ENCODE data around the gene AGA.
A peak's percentile ranks its signal among the peaks of the same experiment; 100 is the strongest.

The AGA gene

DNA sequence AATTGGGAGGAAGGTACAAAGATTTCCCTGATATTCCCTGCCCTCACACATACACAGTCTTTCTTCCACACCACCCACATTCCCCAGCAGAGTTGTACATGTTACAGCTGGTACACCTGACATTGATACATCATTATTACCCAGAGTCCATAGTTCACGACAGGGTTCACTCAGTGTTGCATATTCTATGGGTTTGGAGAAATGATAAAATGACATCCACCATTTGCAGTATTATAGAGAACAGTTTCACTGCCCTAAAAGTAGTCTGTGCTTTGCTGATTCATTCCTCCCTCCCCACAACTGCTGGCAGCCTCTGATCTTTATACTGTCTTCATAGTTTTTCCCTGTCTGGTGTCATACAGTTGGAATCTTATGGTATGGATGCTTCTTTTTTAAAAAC lies 15.0 kb downstream of the AGA start:
- no peak for TF ChIP-seq POLR2A (IDR thresholded peaks at IDR 0.05; ENCODE audit: low read depth, low read length)
- peak; percentile 65 for FAIRE-seq
- DNase-seq (ENCODE audit: insufficient read length, low spot score), result no peak

DNA sequence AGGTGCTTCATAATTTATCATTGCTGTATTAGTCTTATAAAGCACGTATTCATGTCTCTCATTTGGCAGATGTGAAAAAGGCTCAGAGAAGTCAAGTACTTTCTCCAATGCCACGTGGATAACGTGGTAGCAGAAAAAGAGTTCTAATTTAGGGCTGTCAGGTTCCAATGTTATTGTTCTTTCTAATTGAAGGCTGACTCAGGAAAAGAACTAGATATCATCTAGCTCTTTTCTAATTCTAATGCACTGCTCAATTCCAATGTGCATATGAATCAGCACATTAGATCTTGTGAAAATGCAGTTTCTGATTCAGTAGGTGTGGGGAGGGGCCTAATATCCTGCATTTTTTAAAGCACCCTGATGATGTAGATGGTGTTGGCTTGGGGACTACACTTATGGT lies 22.8 kb downstream of the AGA start:
- DNase-seq (ENCODE audit: insufficient read length, low spot score), result no peak
- no peak for FAIRE-seq
- TF ChIP-seq POLR2A (IDR thresholded peaks at IDR 0.05; ENCODE audit: low read depth, low read length), result no peak

DNA sequence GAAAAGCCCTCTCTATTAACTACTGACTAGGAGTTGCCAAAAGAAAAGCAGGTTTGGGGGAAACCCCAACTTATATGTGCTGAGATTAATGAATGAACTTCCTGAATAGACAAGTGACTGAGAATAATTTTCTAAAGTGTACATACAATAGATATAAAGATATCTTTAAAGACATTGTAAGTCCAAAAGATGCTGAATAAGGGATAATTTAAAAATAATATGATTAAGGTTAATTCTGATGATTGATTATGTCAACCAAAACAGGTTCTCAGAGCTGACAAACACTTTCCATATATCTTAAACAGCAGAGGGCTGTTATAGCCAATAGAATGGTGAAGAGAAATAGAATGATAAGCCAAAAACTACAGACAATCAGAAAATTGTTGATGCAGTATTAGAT lies 28.6 kb downstream of the AGA start:
- no peak for FAIRE-seq
- no peak for TF ChIP-seq POLR2A (IDR thresholded peaks at IDR 0.05; ENCODE audit: low read depth, low read length)

DNA sequence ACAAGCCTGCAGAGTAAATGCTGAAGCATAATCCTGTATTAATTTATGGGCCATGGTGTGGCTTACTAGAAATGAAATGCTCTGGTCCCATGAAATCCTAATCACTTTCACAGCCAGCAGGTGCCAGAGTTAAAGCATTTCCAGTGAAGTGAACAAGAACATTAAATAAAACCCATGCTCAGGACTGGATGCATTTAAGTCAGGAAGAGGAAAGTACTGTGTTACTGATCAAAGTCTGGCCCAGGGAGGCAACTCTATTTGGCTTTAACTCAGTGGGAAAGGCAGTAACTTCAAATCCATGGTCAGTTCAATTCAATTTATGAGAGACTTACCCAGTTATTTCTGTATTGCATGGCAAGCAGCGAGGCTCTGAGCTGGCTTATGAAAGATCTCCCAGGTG lies 29.2 kb downstream of the AGA start:
- TF ChIP-seq POLR2A (IDR thresholded peaks at IDR 0.05; ENCODE audit: low read depth, low read length), result no peak
- no peak for FAIRE-seq
- DNase-seq (ENCODE audit: insufficient read length, low spot score), result no peak

More for the DNA sequence above, 28.6 kb downstream of the AGA start:
- no peak for DNase-seq (ENCODE audit: insufficient read length, low spot score)

DNA sequence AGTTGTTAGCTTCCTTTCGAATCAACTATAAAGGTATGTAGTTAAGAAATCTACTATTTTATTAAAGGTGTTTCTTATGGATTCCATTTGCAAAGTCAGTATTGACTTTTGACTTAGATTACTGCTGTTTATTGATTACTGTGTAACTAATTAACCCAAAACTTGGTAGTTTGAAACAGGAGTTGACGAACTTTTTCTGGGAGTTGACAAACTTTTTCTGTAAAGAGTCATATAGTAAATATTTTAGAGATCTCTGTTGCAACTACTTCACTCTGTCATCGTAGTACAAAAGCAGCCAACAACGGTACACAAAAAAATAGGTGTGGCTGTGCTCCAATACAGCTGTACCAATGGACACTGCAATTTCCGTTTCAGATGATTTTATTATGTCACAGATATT lies 30.2 kb downstream of the AGA start:
- FAIRE-seq, result no peak
- DNase-seq (ENCODE audit: insufficient read length, low spot score), result no peak
- no peak for TF ChIP-seq POLR2A (IDR thresholded peaks at IDR 0.05; ENCODE audit: low read depth, low read length)

DNA sequence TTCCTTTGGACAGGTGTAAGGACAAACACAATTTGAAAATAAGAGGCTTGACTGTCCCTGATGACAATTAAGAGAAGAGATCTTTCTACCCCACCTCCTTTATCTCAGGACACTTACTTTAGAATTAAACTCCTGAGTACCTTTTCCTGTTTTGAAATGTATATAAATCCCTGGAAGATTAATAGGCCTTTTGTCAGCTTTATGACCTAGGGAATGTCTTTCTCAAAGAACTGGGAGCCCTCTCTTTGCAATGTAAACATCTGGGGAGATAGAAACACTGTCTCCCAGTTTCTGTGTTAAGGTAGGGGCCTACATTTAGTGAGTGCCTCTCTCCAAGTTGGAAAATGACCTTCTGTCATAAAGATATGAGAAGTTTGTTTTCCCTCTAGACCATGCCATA lies 31.7 kb downstream of the AGA start:
- no peak for FAIRE-seq
- TF ChIP-seq POLR2A (IDR thresholded peaks at IDR 0.05; ENCODE audit: low read depth, low read length), result no peak

DNA sequence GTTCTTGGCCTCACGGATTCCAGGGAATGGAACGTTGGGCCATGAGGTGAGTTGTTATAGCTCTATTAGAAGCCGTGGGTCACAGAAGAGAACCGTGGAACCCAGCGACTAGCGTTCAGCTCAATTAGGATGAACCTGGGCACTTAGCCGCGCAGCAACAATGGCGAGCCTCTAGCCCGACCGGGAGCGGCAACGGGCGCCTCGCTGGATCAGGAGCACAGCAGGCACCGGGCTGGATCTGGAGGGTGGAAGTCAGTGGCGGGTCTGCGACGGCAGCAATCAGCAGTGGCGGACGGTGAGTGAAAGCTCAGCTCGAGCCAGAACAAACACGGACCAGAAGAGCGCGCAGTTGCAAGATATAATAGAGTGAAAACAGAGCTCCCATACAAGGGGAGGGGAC lies 34.2 kb downstream of the AGA start:
- no peak for TF ChIP-seq POLR2A (IDR thresholded peaks at IDR 0.05; ENCODE audit: low read depth, low read length)
- DNase-seq (ENCODE audit: insufficient read length, low spot score), result no peak
- no peak for FAIRE-seq

More for the DNA sequence above, 31.7 kb downstream of the AGA start:
- no peak for DNase-seq (ENCODE audit: insufficient read length, low spot score)

DNA sequence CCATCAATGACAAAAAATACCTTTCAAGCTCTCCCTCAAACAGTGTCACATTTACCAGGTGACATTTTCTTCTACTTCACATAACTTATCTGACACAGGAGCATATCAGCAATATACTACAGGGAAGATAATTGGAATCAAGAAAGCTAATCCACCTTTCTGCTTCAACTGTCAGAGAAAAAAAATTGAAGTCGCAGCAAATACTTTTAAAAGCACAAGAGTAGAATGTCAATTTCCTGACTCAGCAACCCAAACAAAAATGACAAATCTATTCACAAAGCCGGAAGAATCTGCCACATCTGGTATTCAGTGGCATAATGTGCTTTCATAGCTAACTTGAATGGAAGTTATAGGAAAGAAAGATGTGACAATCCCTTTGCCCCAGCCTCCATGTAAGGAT lies 36.7 kb downstream of the AGA start:
- FAIRE-seq (no peak), DNase-seq (ENCODE audit: insufficient read length, low spot score) (no peak)
- no peak for TF ChIP-seq POLR2A (IDR thresholded peaks at IDR 0.05; ENCODE audit: low read depth, low read length)

DNA sequence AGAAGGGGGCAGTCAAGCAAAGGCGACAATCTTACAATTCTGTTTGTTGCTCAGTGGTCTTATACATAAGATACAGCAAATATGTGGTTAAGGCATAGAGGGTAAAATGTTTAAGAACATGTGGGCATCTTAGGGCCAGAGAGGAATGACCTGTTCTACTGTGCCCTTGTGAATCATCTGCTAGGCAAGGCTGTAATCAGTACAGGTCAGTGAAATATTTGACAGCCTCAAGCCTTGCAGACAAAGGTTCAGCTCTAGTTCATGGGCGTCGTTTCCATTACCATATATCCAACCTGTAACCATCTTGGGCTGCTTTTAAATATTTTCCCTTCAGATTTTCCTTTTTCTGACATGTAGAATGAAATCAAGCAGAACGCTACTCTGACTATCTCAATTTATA lies 37.3 kb downstream of the AGA start:
- DNase-seq (ENCODE audit: insufficient read length, low spot score) (no peak), FAIRE-seq (no peak)
- no peak for TF ChIP-seq POLR2A (IDR thresholded peaks at IDR 0.05; ENCODE audit: low read depth, low read length)

DNA sequence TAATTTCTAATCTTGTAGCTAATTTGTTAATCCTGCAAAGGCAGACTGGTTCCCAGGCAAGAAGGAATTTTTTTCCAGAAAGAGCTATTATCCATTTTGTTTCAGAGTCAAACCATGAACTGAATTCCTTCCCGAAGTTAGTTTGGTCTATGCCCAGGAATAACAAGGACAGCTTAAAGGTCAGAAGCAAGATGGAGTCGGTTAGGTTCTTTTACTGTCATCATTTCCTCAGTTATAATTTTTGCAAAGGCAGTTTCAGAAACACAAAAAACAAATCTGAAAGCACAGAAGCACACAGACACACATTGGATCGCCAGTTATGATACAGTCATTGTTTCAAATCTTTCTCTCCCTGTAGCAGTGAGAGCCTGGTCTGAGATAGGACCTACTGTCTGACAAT lies 37.9 kb downstream of the AGA start:
- FAIRE-seq, result no peak
- no peak for TF ChIP-seq POLR2A (IDR thresholded peaks at IDR 0.05; ENCODE audit: low read depth, low read length)
- no peak for DNase-seq (ENCODE audit: insufficient read length, low spot score)

DNA sequence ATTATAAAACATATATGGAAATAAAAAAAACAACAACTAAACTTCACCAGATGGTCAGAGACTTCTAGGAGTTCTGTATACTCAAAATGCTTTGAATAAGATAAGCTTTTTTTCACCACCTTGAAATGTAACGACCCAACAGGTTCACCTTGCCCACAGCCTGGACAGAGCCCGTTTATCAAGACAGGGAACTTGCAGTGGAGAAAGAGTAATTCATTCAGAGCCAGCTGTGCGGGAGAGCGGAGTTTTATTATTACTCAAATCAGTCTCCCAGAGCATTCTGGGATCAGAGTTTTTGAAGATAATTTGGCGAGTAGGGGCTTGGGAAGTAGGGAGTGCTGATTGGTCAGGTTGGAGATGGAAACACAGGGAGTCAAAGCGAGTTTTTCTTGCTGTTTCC lies 38.5 kb downstream of the AGA start:
- FAIRE-seq, result no peak
- TF ChIP-seq POLR2A (IDR thresholded peaks at IDR 0.05; ENCODE audit: low read depth, low read length), result no peak
- DNase-seq (ENCODE audit: insufficient read length, low spot score), result no peak

DNA sequence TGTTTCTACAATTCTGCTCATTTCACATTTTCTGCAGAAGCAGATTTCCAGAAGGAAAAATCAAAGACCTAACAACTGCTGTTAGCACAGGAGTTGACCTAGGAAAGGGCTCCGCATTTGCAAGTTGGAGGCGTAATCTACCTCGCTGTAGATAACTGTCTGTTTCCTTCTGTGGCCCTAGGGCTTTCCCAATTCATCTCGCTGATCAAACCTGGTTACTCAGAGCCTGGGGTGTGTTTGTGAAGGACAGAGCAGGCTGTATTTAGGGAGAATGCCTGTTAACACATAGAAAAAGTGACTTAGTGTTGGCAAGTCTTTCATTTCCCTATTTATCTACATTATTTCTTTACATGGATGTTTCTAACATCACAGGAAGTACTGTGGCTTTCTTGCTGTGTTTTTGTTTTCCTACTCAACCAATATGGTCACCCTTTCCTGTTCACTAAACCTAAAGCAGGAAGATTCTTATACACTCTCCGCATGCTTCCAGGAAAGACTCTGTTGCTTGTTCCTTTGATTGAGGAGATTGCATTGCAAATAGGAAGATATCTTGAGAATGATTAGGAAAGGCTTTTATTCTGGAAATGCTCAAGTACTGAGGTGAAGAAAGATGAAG lies 40.5 kb downstream of the AGA start:
- FAIRE-seq (no peak), DNase-seq (ENCODE audit: insufficient read length, low spot score) (no peak)
- no peak for TF ChIP-seq POLR2A (IDR thresholded peaks at IDR 0.05; ENCODE audit: low read depth, low read length)

DNA sequence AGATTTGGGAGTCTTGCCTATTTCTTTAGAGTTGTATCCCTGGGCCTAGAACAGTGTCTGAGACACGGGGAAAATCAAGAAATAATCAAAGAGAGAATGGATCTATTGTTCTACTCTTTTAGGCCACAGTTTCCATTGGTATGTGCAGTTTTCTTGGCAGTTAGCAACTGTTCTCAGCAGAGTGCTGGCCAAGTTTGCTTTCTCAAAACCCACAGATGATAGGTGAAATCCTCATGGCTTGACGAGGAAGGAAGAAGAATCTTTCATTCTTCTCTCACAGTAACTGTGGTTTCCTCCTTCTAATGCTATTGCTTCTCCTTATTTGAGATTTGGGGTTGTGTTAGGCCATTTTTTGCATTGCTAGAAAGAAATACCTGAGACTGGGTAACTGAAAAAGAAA lies 42.2 kb downstream of the AGA start:
- DNase-seq (ENCODE audit: insufficient read length, low spot score) (no peak), FAIRE-seq (no peak)
- TF ChIP-seq POLR2A (IDR thresholded peaks at IDR 0.05; ENCODE audit: low read depth, low read length), result no peak

DNA sequence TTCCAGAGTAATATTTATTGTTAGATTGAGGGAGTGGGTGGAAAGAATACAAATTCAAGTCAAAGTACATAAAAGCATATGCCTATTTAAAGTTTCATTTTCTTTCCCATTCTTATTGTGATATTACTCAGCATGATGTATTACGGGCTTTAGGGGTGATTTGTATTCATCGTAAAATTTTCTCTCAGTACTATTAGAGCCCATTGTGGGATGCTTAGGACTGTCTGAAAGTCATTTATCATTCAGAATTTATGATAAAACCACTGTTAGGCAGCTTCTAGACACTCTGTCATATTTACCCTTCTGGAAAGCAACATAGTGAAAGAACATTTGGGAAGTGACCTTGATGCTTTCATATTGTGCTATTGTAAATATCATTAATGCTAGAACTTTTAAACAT lies 45.9 kb downstream of the AGA start:
- TF ChIP-seq POLR2A (IDR thresholded peaks at IDR 0.05; ENCODE audit: low read depth, low read length), result no peak
- no peak for DNase-seq (ENCODE audit: insufficient read length, low spot score)
- no peak for FAIRE-seq

DNA sequence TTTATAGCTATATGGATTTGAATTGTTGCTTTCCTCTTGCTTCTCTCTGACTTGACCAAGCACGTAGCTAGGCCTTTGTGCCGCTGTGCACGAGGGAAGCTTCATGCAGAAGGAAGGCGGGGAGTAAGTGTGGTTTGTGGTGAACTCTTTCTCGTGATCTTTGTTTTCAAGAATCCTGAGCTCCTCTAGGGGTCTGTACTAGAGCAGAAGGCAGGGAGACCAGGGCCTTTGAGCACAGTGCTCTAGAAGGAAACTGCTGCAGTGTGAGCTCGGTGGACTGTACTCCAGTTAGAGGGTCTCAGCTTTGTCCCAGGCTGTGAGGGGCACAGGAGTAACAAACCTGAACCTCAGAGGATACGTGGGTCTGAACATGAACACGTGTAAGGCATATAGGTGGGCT lies 49.0 kb downstream of the AGA start:
- FAIRE-seq (no peak), DNase-seq (ENCODE audit: insufficient read length, low spot score) (no peak)

DNA sequence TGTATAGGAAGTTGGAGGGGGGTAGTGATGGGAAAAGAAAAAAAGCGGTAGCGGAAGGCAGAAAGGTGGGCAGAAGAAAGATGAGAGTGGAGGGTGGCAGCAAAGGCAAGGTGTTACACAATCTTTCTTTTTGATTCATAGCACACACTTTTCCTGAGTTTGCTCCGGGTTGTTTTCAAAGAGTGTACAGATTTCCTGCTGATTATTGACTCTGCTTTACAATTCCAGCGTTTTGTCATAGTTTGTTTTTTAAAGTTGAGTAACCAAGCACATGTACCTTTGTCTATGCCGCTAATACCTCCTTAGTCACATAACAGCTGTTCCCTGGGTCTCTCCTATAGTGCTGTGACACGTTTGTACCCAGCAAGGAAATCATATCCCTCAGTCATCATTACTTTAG lies 50.3 kb downstream of the AGA start:
- FAIRE-seq (no peak), DNase-seq (ENCODE audit: insufficient read length, low spot score) (no peak)
- TF ChIP-seq POLR2A (IDR thresholded peaks at IDR 0.05; ENCODE audit: low read depth, low read length), result no peak

More for the DNA sequence above, 49.0 kb downstream of the AGA start:
- TF ChIP-seq POLR2A (IDR thresholded peaks at IDR 0.05; ENCODE audit: low read depth, low read length), result no peak

All from H54 (cell line).